ENCODE data around the gene ZDHHC14. TPM values are rescaled to one million over a fixed set of nuclear protein-coding genes. Genes with fewer than 3 reads are reported as not detected.

Gene ZDHHC14
- total RNA-seq, 1 donor from 2014 or later, result 26.1 TPM

DNA sequence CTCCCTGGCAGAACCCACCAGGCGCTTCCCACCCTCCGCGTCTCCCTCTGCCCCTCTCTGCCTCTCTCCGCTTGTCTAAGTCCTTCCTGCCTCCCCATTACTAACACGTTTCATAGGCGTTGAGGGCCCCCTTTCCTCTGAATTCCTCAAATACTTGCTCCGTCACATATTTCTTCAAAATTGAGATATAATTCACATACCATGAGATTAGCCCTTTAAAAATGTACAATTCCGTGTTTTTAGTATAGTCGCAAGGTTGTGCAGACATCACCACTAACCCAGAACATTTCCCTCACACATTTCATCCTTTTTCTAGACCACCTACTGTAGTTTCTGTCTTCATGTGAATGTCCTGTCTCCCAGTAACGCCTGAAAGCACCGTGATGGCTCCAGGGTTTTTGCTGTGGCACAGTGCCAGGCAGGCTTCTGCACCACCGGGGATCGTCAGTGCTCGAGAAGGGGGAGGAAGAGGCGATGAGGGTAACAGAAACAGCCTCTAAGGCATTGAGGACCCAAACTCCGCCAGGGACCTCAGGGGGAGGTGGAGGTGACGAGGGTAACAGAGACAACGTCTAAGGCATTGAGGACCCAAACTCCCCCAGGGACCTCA, 300.2 kb downstream of the ZDHHC14 start:
- H3K36me3 Mint-ChIP-seq (ENCODE audit: low read depth, unreplicated experiment), result no peaks in the 10 kb centered on the region
- TF ChIP-seq, protein P1, sequence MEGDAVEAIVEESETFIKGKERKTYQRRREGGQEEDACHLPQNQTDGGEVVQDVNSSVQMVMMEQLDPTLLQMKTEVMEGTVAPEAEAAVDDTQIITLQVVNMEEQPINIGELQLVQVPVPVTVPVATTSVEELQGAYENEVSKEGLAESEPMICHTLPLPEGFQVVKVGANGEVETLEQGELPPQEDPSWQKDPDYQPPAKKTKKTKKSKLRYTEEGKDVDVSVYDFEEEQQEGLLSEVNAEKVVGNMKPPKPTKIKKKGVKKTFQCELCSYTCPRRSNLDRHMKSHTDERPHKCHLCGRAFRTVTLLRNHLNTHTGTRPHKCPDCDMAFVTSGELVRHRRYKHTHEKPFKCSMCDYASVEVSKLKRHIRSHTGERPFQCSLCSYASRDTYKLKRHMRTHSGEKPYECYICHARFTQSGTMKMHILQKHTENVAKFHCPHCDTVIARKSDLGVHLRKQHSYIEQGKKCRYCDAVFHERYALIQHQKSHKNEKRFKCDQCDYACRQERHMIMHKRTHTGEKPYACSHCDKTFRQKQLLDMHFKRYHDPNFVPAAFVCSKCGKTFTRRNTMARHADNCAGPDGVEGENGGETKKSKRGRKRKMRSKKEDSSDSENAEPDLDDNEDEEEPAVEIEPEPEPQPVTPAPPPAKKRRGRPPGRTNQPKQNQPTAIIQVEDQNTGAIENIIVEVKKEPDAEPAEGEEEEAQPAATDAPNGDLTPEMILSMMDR (IDR thresholded peaks at IDR 0.05; ENCODE audit: unreplicated experiment), result no peak
- DNase-seq (ENCODE audit: low spot score), result no peak
- no peaks in the 10 kb centered on the region for H3K27me3 Mint-ChIP-seq (ENCODE audit: unreplicated experiment)
- H3K4me3 Mint-ChIP-seq (ENCODE audit: unreplicated experiment), result no peak overlapping the region
- H3K4me1 Mint-ChIP-seq (ENCODE audit: unreplicated experiment), result peaks cover 12% of the 10 kb centered on the region
- no peaks in the 10 kb centered on the region for H3K9me3 Mint-ChIP-seq (ENCODE audit: unreplicated experiment)
- H3K27ac Mint-ChIP-seq (ENCODE audit: unreplicated experiment), result no peak overlapping the region

DNA sequence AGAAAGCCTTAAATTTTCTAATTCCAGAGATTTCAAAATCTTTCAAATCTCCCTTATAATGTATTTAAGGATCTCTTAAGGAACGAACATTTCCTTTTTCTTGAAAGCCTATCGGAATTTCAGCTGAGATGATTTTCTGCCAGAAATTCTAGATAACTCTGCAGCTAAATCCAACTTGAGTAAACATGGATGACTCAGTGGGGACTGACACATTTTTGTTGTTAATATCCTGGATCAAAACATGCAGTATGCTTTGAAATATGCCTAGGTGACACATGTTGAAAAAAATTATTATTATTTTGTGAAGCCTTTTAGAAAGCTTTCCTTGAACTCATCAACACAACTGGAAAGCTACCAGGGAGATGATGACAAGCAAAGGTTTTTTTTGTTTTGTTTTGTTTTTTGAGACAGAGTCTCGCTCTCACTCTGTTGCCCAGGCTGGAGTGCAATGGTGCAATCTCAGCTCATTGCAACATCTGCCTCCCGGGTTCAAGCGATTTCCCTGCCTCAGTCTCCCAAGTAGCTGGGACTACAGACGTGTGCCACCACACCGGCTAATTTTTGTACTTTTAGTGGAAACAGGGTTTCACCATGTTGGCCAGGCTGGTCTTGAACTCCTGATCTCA, 302.0 kb downstream of the ZDHHC14 start:
- TF ChIP-seq, protein P1 (IDR thresholded peaks at IDR 0.05; ENCODE audit: unreplicated experiment), result no peak
- no peak for DNase-seq (ENCODE audit: low spot score)
- Mint-ChIP-seq H3K4me3 (ENCODE audit: unreplicated experiment) (no peak overlapping the region), H3K27ac (ENCODE audit: unreplicated experiment) (no peak overlapping the region), H3K27me3 (ENCODE audit: unreplicated experiment) (no peaks in the 10 kb centered on the region), H3K36me3 (ENCODE audit: low read depth, unreplicated experiment) (no peaks in the 10 kb centered on the region), H3K9me3 (ENCODE audit: unreplicated experiment) (no peaks in the 10 kb centered on the region), H3K4me1 (ENCODE audit: unreplicated experiment) (peaks cover 3% of the 10 kb centered on the region)

DNA sequence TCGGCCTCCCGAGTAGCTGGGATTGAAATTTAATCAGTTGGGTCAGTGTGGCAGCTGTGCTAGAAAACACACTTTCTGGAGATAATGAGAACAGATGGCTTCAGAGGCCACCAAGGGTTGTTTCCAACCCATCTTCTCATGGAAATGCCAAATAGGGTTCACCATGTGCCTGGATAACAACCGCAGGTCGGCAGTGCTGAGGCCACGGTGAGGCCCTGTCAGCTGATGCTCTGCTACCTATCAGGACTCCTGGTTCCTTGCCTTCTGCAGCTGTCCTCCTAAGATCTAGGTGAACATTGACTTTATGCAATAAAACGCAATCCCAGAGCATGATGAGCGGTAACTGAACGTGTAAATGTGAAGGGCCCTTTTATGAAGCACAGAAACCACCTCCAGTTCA, 302.7 kb downstream of the ZDHHC14 start:
- Mint-ChIP-seq H3K9me3 (ENCODE audit: unreplicated experiment) (no peaks in the 10 kb centered on the region), H3K36me3 (ENCODE audit: low read depth, unreplicated experiment) (no peaks in the 10 kb centered on the region), H3K4me3 (ENCODE audit: unreplicated experiment) (no peak overlapping the region), H3K27ac (ENCODE audit: unreplicated experiment) (no peak overlapping the region), H3K27me3 (ENCODE audit: unreplicated experiment) (no peaks in the 10 kb centered on the region), H3K4me1 (ENCODE audit: unreplicated experiment) (peaks cover 7% of the 10 kb centered on the region)
- no peak for DNase-seq (ENCODE audit: low spot score)
- TF ChIP-seq, protein P1 (IDR thresholded peaks at IDR 0.05; ENCODE audit: unreplicated experiment), result no peak

DNA sequence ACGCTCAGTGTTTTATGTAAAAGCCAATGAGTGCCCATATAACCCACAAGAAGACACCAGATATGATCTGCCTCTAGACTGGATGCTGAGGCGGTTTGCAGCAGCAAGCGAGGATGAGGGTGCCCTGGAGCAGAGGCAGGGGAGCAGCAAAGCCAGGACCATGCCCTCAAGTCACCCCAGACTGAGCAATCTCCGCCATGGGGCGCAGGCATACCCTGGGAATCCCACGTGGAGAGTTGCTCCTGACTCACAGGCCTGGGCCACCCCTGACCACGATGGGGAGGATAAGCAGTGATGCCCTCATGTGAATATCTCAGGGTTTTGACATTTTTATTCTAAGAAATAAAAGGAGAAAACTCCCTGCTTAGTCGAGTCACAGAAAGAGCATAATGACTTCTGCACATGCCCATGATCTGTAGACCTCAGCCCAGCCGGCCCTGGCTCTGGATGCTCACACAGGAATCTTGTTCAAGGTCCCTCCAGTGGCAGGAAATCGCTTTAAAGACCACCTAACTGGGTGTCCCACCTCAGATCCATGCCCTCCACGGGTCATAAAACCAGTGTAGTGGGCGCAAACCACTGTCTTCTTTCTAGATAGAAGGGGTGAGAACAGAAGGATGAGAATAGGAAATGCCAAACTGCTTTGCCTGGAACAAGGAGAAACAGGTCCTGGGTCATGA, 303.8 kb downstream of the ZDHHC14 start:
- no peaks in the 10 kb centered on the region for H3K36me3 Mint-ChIP-seq (ENCODE audit: low read depth, unreplicated experiment)
- H3K9me3 Mint-ChIP-seq (ENCODE audit: unreplicated experiment), result no peaks in the 10 kb centered on the region
- peaks cover 12% of the 10 kb centered on the region for H3K4me1 Mint-ChIP-seq (ENCODE audit: unreplicated experiment)
- TF ChIP-seq, protein P1 (IDR thresholded peaks at IDR 0.05; ENCODE audit: unreplicated experiment), result no peak
- H3K27me3 Mint-ChIP-seq (ENCODE audit: unreplicated experiment), result peaks cover 4% of the 10 kb centered on the region
- H3K27ac Mint-ChIP-seq (ENCODE audit: unreplicated experiment), result no peak overlapping the region
- H3K4me3 Mint-ChIP-seq (ENCODE audit: unreplicated experiment), result no peak overlapping the region
- no peak for DNase-seq (ENCODE audit: low spot score)
